ENCODE data around the gene BMX.
A peak's percentile ranks its signal among the peaks of the same experiment; 100 is the strongest.

Gene BMX

DNA sequence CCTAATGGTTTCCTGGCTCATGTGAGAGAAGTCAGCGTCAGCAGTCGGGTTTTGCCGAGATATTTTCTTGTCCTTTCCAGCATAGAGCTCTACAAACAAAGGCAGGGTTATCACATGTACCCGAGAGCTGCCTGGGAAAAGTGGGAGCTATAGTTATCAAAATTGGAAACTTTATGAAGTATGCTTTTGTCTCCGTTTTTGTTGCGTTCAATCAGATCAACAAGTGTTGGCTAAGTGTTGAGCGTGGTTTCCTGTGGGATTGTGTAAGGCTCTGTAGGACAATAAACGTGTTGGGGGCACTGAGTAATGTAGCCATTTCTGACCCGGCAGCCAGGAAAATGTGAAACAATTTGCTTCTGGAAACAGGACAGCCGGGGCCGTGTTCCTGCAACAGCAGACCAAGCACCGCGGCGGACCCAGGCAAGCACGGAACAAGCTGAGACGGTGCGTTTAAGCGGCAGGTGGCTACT is at the start of gene BMX:
TSS of gene BMX (plus strand) at position 311 of the 470 bp plus-strand sequence. CDS start 7,547 bp downstream, outside the sequence.
- no peak for DNase-seq (ENCODE audit: extremely low read depth, low read depth)

GRCh38 chrX:15451913-15452312 is 48.7 kb upstream of the BMX start:
- no peak for DNase-seq (ENCODE audit: extremely low read depth, low read depth)
- no peak for TF ChIP-seq CTCF (IDR thresholded peaks at IDR 0.05; ENCODE audit: low read depth, low read length)

More for the DNA sequence above, at the start of gene BMX:
- TF ChIP-seq CTCF (IDR thresholded peaks at IDR 0.05; ENCODE audit: low read depth, low read length), result no peak

GRCh38 chrX:15464704-15465103 is 35.9 kb upstream of the BMX start:
- DNase-seq (ENCODE audit: extremely low read depth, low read depth), result no peak
- TF ChIP-seq CTCF (IDR thresholded peaks at IDR 0.05; ENCODE audit: low read depth, low read length), result no peak

GRCh38 chrX:15465347-15465746 is 35.3 kb upstream of the BMX start:
- DNase-seq (ENCODE audit: extremely low read depth, low read depth), result peak; percentile 51
- no peak for TF ChIP-seq CTCF (IDR thresholded peaks at IDR 0.05; ENCODE audit: low read depth, low read length)

DNA sequence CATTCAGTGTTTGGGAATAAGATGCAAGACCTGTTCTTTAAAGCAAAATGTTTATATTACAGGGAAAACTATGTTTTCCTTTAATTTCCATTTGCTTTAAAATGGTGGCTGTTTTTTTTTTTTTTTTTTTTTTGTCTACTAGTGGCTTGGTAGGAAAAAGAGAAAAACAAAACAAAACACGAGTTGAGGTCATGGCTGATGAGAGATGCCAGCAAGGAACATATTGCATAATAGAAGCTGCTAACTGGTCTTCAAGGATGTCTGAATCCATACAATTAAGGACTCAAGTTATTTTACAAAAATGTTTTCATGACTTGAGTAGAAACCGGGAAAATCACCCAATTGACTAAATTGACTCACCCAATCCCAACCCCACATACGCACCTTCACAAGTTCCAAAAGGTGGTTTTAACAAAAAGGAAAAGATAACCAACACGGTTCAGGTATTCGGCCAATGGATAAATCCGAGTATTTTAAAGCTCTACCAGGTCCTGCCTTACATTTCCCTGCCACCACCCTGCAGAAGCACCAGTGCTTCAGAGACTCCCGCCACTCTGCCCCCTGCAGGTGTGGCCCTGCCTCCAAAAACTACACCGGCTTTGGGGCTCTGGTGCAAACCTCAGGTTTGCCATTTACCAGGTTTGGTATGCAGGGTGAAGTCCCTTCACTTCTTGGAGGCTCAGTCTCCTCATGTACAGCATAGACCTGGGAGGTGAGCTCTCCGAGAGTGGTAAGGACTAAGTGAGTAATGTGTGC is 34.5 kb upstream of the BMX start:
- no peak for DNase-seq (ENCODE audit: extremely low read depth, low read depth)
- TF ChIP-seq CTCF (IDR thresholded peaks at IDR 0.05; ENCODE audit: low read depth, low read length), result no peak; the same call in 1 of the 2 replicates

GRCh38 chrX:15468036-15468435 is 32.6 kb upstream of the BMX start:
- DNase-seq (ENCODE audit: extremely low read depth, low read depth), result peak; percentile 44

More at GRCh38 chrX:15468036-15468435, 32.6 kb upstream of the BMX start:
- peak; percentile 53 for TF ChIP-seq CTCF (IDR thresholded peaks at IDR 0.05; ENCODE audit: low read depth, low read length)
